Measurements from ENCODE around the gene SGCD.

GRCh38 chr5:156411185-156411613 is 84.2 kb downstream of the SGCD start:
- no peak for TF ChIP-seq CTCF (IDR thresholded peaks at IDR 0.05)
- TF ChIP-seq POLR2A (IDR thresholded peaks at IDR 0.05): no peak
